Activated CD4-positive, alpha-beta T cell treated with anti-CD3 and anti-CD28 coated beads, Interleukin-2, amount 10 ng/mL, durations not matched to agents 7 days and 5 days (primary cell): ENCODE results near the gene PMF1. TPM values are rescaled to one million over a fixed set of nuclear protein-coding genes. Genes with fewer than 3 reads are reported as not detected.
"Not testable (repeated sequence)": the region's sequence is repeated elsewhere in the genome, so short reads cannot be mapped to it uniquely, and the experiment has no call there.

Experiments
- CTCF ChIA-PET: fragments of 350-600 bp; sonication (Branson Sonifier 250); formaldehyde crosslinking; loops from one replicate; lab custom pipeline; 2021; ENCODE audit warnings: antibody characterized with exemption; lab: Charles Lee
- POLR2A ChIA-PET: fragments of 350-600 bp; sonication (Branson Sonifier 250); formaldehyde crosslinking; loops from one replicate; lab custom pipeline; 2021; ENCODE audit warnings: antibody characterized with exemption; lab: Charles Lee
- DNase-seq: peaks from one replicate; pipeline ENCODE4 v3.0.0-alpha.2; 2020
- H3K27ac Mint-ChIP-seq: one replicate; pipeline ENCODE4 v1.8.0; 2021; ENCODE audit warnings: mild to moderate bottlenecking, moderate library complexity, mixed read lengths
- H3K27me3 Mint-ChIP-seq: one replicate; pipeline ENCODE4 v1.8.0; 2021; ENCODE audit warnings: mixed read lengths
- H3K36me3 Mint-ChIP-seq: one replicate; pipeline ENCODE4 v1.8.0; 2021; ENCODE audit warnings: low read depth, mixed read lengths
- H3K4me1 Mint-ChIP-seq: one replicate; pipeline ENCODE4 v1.8.0; 2021; ENCODE audit warnings: mixed read lengths
- H3K4me3 Mint-ChIP-seq: one replicate; pipeline ENCODE4 v1.8.0; 2021; ENCODE audit warnings: mild to moderate bottlenecking, moderate library complexity, mixed read lengths
- H3K9me3 Mint-ChIP-seq: one replicate; pipeline ENCODE4 v1.8.0; 2021; ENCODE audit warnings: mixed read lengths
- total RNA-seq, 2 experiments: library from RNA; stranded (reverse); gene quantifications; one replicate each; pipeline ENCODE4 v1.2.3, GENCODE V29; 2021

PMF1 gene
- 10 to 100 TPM; 72.8 to 73.4 TPM for total RNA-seq

GRCh38 chr1:156212833-156213643, at the start of gene PMF1:
Gene PMF1, plus strand, starts transcription at chr1:156213007. Its CDS starts 9 bp downstream, at chr1:156213016.
- Mint-ChIP-seq H3K4me1 (peaks cover 50% of the 10 kb centered on the region), H3K36me3 (peaks cover 61% of the 10 kb centered on the region), H3K27ac (peak within 1 kb of the TSS; percentile 98), H3K9me3 (no peaks in the 10 kb centered on the region), H3K4me3 (peak within 1 kb of the TSS; percentile 90), H3K27me3 (no peaks in the 10 kb centered on the region)
- CTCF ChIA-PET = interaction anchor here (0.5 to 6.9 kb wide), 9 partner anchors 8 to 68 kb away, joined by 4 to 30 read pairs (median 6); partner anchors contain the start of gene SLC25A44
- POLR2A ChIA-PET = interaction anchor here (0.6 to 1.4 kb wide), 6 partner anchors 9 to 59 kb away, joined by 3 to 8 read pairs (median 4); partner anchors contain the start of gene SLC25A44
- peak; percentile 98 for DNase-seq

DNA sequence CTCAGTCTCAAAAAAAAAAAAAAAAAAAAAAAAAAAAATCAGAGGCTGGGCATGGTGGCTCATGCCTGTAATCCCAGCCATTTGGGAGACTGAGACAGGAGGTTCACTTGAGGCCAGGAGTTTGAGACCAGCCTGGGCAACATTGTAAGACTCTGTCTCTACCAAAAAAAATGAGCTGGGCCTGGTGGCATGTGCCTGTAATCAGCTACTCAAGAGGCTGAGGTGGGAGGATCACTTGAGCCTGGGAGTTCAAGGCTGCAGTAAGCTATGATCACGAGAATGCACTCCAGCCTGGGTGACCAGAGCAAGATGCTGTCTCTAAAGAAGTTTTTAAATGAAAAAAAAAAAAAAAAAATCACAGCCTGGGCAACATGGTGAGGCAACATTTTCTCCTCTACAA, 49.1 kb upstream of the PMF1 start:
- POLR2A ChIA-PET = interaction anchor here (0.7 kb wide), 1 partner anchor 170 kb away, joined by 3 read pairs; no protein-coding TSS in a partner anchor
- peaks cover 7% of the 10 kb centered on the region for H3K9me3 Mint-ChIP-seq
- H3K27me3 Mint-ChIP-seq = no peaks in the 10 kb centered on the region
- H3K4me1 Mint-ChIP-seq = peaks cover 38% of the 10 kb centered on the region
- H3K27ac Mint-ChIP-seq = no peak overlapping the region
- no peak overlapping the region for H3K4me3 Mint-ChIP-seq
- H3K36me3 Mint-ChIP-seq = peaks cover 38% of the 10 kb centered on the region
- no peak for DNase-seq
- CTCF ChIA-PET = interaction anchor here (0.6 to 2.0 kb wide), 11 partner anchors 10 to 61 kb away, joined by 3 to 8 read pairs (median 4); partner anchors contain the start of gene SLC25A44

DNA sequence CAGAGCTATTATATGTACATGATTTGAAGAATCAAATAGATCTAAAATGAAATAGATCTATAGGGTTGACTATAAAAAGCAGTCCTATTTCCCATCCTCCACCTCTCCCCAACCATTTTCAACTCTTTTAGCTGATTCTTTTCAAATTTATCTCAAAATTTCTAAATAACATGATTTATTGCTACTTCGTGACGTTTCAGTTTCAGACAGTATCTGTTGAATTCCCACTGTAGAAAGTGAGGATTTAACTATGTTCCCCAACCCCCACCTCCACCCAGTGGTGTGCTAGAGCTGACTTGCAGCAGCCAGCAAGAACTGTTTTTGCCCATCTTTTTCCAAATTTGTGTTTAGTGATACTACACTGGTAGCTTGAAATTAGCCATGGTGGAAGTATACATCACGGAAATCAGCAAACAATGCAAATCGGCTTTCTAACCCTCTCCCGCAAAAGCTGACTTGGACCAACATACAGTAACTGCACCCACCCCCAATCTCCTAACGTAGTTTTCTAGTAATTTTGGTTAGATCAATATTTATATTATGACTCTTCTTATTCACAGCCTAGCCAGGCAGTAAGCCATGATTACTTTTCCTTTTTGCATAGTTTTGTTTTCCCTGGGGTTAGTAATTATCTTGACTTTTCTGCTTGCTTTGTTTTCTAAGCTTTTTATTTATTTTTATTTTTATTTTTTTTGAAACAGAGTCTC, 48.5 kb upstream of the PMF1 start:
- Mint-ChIP-seq H3K4me3 (no peak overlapping the region), H3K27me3 (no peaks in the 10 kb centered on the region), H3K9me3 (peaks cover 7% of the 10 kb centered on the region), H3K27ac (no peak overlapping the region), H3K36me3 (peaks cover 34% of the 10 kb centered on the region), H3K4me1 (peaks cover 33% of the 10 kb centered on the region)
- ChIA-PET CTCF (interaction anchor here (0.6 to 2.0 kb wide), 10 partner anchors 9 to 61 kb away, joined by 3 to 8 read pairs (median 4); partner anchors contain the start of gene SLC25A44), POLR2A (interaction anchor here (0.6 to 0.7 kb wide), 3 partner anchors 39 to 170 kb away, joined by 3 read pairs; no protein-coding TSS in a partner anchor)
- DNase-seq = no peak

- ChIA-PET CTCF (interaction anchor here (0.6 to 2.0 kb wide), 7 partner anchors 8 to 52 kb away, joined by 3 to 7 read pairs (median 4); partner anchors contain the start of gene SLC25A44), POLR2A (interaction anchor here (0.6 kb wide), 1 partner anchor 38 kb away, joined by 3 read pairs; no protein-coding TSS in a partner anchor)
- Mint-ChIP-seq H3K36me3 (peaks cover 30% of the 10 kb centered on the region), H3K4me3 (no peak overlapping the region), H3K9me3 (peaks cover 7% of the 10 kb centered on the region), H3K4me1 (peaks cover 25% of the 10 kb centered on the region), H3K27me3 (no peaks in the 10 kb centered on the region), H3K27ac (no peak overlapping the region)
- no peak for DNase-seq
Observed at GRCh38 chr1:156165083-156165482, 47.7 kb upstream of the PMF1 start.

GRCh38 chr1:156167536-156167935, 45.3 kb upstream of the PMF1 start:
- Mint-ChIP-seq H3K27ac (no peak overlapping the region), H3K36me3 (peaks cover 21% of the 10 kb centered on the region), H3K9me3 (peaks cover 7% of the 10 kb centered on the region), H3K4me3 (no peak overlapping the region), H3K27me3 (no peaks in the 10 kb centered on the region), H3K4me1 (peaks cover 14% of the 10 kb centered on the region)
- POLR2A ChIA-PET = no interaction called here
- CTCF ChIA-PET = interaction anchor here (1.4 to 1.9 kb wide), 2 partner anchors 9 to 58 kb away, joined by 3 to 5 read pairs; no protein-coding TSS in a partner anchor
- DNase-seq = no peak

- H3K27ac Mint-ChIP-seq = peak overlapping the region; percentile 62
- CTCF ChIA-PET = interaction anchor here (0.6 to 2.1 kb wide), 13 partner anchors 7 to 170 kb away, joined by 3 to 6 read pairs (median 3); no protein-coding TSS in a partner anchor
- no peak for DNase-seq
- no peak overlapping the region for H3K4me3 Mint-ChIP-seq
- H3K36me3 Mint-ChIP-seq = peaks cover 19% of the 10 kb centered on the region
- H3K27me3 Mint-ChIP-seq = no peaks in the 10 kb centered on the region
- H3K4me1 Mint-ChIP-seq = peaks cover 29% of the 10 kb centered on the region
- no peaks in the 10 kb centered on the region for H3K9me3 Mint-ChIP-seq
- POLR2A ChIA-PET = interaction anchor here (1.1 kb wide), 1 partner anchor 11 kb away, joined by 4 read pairs; no protein-coding TSS in a partner anchor
Observed at GRCh38 chr1:156172696-156173470, 39.9 kb upstream of the PMF1 start.

GRCh38 chr1:156176610-156177210, 36.1 kb upstream of the PMF1 start:
- Mint-ChIP-seq H3K4me1 (peaks cover 37% of the 10 kb centered on the region), H3K4me3 (no peak overlapping the region), H3K27ac (peak overlapping the region; percentile 57), H3K36me3 (peaks cover 23% of the 10 kb centered on the region), H3K9me3 (no peaks in the 10 kb centered on the region), H3K27me3 (no peaks in the 10 kb centered on the region)
- POLR2A ChIA-PET = no interaction called here
- DNase-seq = no peak
- CTCF ChIA-PET = interaction anchor here (0.8 to 1.2 kb wide), 7 partner anchors 8 to 81 kb away, joined by 3 to 5 read pairs (median 3); no protein-coding TSS in a partner anchor

GRCh38 chr1:156177919-156178654, 34.7 kb upstream of the PMF1 start:
- Mint-ChIP-seq H3K27me3 (no peaks in the 10 kb centered on the region), H3K4me3 (peak overlapping the region; percentile 1), H3K4me1 (peaks cover 30% of the 10 kb centered on the region), H3K9me3 (no peaks in the 10 kb centered on the region), H3K27ac (peak overlapping the region; percentile 79), H3K36me3 (peaks cover 18% of the 10 kb centered on the region)
- peak; percentile 57 for DNase-seq
- ChIA-PET POLR2A (interaction anchor here (0.6 kb wide), 1 partner anchor 37 kb away, joined by 3 read pairs; no protein-coding TSS in a partner anchor), CTCF (interaction anchor here (0.6 to 1.1 kb wide), 4 partner anchors 22 to 836 kb away, joined by 3 to 4 read pairs (median 3); no protein-coding TSS in a partner anchor)

- Mint-ChIP-seq H3K9me3 (no peaks in the 10 kb centered on the region), H3K36me3 (peaks cover 11% of the 10 kb centered on the region), H3K27ac (no peak overlapping the region), H3K27me3 (no peaks in the 10 kb centered on the region), H3K4me1 (peaks cover 24% of the 10 kb centered on the region), H3K4me3 (no peak overlapping the region)
- no peak for DNase-seq
- CTCF ChIA-PET = interaction anchor here (1.1 kb wide), 2 partner anchors 9 to 19 kb away, joined by 3 to 4 read pairs; no protein-coding TSS in a partner anchor
- POLR2A ChIA-PET = no interaction called here
Observed at GRCh38 chr1:156180471-156180870, 32.3 kb upstream of the PMF1 start.

DNA sequence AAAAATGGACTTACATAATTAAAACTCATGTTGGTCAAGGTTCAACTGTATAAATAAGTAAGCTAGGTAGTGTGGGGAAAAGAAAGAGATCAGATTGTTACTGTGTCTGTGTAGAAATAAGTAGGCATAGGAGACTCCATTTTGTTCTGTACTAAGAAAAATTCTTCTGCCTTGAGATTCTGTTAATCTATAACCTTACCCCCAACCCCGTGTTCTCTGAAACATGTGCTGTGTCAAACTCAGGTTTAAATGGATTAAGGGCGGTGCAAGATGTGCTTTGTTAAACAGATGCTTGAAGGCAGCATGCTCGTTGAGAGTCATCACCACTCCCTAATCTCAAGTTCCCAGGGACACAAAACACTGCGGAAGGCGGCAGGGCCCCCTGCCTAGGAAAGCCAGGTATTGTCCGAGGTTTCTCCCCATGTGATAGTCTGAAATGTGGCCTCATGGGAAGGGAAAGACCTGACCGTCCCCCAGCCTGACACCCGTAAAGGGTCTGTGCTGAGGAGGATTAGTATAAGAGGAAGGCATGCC, 31.3 kb upstream of the PMF1 start:
- CTCF ChIA-PET = interaction anchor here (1.1 kb wide), 1 partner anchor 20 kb away, joined by 4 read pairs; no protein-coding TSS in a partner anchor
- H3K4me3 Mint-ChIP-seq, DNase-seq, H3K27me3 Mint-ChIP-seq, H3K27ac Mint-ChIP-seq, H3K9me3 Mint-ChIP-seq, POLR2A ChIA-PET: not testable (repeated sequence)
- peaks cover 12% of the 10 kb centered on the region for H3K36me3 Mint-ChIP-seq
- peaks cover 22% of the 10 kb centered on the region for H3K4me1 Mint-ChIP-seq
